IPS-NIHi7 (cell line): ENCODE results near the gene NECAB2.

Experiments used
- DNase-seq: peaks from one replicate; pipeline ENCODE4 v3.0.0; 2012; ENCODE audit warnings: mixed read lengths; ENCODE audit errors: extremely low spot score

NECAB2 gene

DNA sequence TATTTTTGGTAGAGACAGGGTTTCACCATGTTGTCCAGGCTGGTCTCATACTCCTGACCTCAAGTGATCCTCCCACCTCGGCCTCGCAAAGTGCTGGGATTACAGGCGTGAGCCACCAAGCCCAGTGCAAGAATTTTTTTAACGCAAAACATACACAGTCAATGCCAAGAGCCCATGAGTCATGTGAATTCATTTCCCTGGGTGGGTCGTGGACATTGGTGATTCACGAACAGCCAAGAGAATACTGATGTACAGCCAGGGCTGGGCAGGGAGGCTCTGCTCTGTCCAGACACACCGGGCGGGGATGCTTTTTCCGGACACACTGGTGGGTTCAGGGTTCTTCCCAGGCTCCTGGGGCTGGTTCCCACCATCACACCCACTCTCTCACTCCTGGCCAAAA, 56.8 kb downstream of the NECAB2 start:
- DNase-seq: no peak

DNA sequence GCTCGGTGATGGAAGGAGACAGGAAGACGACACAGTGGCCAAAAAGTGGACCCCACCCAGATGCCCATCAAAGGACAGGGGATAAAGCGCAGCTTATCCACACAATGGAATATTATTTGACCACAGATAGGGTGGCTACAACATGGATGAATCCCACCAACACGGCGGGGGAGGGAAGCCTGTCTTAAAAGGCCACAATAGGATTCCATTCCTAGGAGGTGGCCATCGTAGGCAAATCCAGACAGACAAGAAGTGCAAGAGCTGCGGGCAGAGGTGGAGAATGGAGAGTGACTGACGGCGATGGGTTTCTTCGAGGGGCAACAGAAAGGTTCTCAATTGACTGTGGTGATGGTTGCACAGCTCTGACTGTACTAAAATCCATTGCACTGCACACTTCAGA, 58.6 kb downstream of the NECAB2 start:
- no peak for DNase-seq

- no peak for DNase-seq
These were observed 59.6 kb downstream of the NECAB2 start for GRCh38 chr16:84027625-84028024.

GRCh38 chr16:84029297-84030047, 61.4 kb downstream of the NECAB2 start:
- DNase-seq: no peak

DNA sequence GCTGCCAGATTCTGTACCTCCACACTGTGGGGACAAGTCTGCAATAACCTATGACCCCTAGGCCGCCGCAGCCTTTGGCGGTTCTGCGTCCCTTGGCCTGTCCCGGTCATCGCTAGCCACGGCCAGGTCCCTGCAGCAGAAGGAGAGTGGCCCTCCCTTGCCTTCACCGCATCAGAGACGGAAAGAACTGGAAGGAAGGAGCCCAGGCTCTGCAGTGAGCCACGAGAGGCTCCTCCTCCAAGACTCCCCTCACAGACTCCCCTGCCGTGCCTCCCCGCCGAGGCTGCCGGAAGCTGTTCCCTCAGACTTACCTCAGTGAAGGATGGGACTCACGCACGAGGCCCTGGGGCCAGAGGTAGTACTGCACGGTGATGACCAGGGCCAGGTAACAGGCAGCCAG, 63.5 kb downstream of the NECAB2 start:
- no peak for DNase-seq

GRCh38 chr16:84032458-84033178, 64.6 kb downstream of the NECAB2 start:
- no peak for DNase-seq

DNA sequence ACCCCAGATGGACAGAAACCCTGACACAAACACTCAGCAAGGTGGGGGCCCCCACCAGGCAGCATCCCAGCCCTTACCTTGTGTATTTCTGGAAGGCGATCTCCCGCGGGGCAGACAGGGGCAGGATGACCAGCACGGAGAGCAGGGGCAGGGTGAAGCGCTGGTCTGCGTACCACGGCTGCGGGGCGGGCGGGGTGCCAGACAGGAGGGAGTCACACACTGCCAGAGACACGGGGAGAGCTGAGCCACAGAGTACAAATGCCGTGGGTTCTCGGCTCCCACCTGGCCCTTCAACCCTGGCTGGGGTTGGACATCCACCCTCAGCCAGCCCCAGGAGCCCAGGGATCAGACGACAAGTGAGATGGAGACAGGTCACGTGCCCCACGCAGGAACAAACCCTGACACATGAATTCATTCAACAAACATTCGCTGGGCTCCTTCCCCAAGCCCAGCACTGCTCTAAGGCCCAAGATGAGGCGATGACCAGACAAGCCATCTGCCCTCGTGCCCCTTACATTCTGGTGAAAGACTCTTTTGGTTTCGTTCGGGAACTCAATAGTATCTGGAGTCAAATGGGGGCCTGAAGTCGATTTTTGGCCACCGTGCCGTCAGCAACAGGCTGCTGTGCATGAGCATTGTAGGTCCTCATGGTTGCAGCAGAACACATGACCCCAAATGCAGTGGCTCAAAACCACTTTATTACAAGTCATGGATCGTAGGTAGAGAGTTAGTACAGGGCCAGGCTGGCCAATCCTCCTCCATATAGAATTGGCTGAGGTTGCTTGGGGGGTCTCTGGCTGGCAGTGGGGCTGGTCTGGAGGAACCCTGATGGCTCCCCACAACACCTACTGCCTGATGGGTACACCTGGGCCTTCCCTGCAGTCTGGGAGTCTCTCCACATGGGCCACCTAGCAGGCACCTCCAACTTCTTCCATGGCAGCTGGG, 65.5 kb downstream of the NECAB2 start:
- no peak for DNase-seq

GRCh38 chr16:84034516-84034915, 66.5 kb downstream of the NECAB2 start:
- no peak for DNase-seq

GRCh38 chr16:84036131-84036530, 68.1 kb downstream of the NECAB2 start:
- no peak for DNase-seq

GRCh38 chr16:84036982-84037425, 69.0 kb downstream of the NECAB2 start:
- DNase-seq: no peak

DNA sequence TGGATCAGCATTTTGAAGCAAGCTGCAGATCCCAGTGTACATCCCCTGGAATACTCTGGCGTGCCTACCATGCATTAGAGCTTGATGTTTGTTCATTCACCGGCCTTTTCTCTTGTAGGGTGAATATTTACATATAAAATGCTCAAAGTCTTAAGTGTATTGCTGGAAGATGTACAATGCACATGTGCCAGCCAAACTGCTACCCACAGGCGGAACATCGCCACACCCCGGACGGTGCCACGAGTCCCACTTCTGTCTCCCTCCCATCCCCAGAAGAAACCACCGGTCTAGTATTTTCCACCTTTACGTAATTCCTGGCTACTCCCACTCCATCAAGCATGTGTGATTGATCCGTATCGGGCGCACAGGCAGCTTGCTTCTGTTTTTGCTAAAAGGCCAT, 70.4 kb downstream of the NECAB2 start:
- DNase-seq: no peak

GRCh38 chr16:84039696-84040095, 71.7 kb downstream of the NECAB2 start:
- no peak for DNase-seq

DNA sequence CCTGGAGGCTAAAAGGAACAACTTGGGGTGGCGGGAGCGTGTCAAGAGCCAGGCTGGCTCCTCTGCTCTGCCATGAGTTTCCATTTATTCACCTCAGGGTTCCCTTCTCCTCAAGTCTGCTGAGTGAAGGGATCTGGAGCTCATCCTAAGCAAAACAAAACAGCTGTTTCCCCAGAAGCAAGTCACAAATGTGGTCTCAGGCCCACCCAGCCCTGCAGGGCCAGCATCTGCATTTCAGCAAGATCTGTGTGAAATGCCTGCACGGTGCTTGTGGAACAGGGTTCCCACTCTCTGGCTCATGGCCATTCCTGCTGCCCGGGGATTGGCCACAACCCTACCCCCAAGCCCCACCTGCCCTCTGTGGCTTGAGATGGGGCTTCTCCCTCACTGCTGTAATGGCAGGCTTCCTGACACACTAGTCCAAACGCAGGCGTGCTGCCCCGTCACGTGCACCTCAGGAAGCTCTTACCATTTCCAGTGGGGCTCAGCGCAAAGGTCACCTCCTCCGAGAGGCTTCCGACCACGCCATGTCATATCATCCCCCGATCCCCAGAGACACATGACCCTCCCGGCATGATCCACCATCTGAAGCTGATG, 72.3 kb downstream of the NECAB2 start:
- DNase-seq: no peak

DNA sequence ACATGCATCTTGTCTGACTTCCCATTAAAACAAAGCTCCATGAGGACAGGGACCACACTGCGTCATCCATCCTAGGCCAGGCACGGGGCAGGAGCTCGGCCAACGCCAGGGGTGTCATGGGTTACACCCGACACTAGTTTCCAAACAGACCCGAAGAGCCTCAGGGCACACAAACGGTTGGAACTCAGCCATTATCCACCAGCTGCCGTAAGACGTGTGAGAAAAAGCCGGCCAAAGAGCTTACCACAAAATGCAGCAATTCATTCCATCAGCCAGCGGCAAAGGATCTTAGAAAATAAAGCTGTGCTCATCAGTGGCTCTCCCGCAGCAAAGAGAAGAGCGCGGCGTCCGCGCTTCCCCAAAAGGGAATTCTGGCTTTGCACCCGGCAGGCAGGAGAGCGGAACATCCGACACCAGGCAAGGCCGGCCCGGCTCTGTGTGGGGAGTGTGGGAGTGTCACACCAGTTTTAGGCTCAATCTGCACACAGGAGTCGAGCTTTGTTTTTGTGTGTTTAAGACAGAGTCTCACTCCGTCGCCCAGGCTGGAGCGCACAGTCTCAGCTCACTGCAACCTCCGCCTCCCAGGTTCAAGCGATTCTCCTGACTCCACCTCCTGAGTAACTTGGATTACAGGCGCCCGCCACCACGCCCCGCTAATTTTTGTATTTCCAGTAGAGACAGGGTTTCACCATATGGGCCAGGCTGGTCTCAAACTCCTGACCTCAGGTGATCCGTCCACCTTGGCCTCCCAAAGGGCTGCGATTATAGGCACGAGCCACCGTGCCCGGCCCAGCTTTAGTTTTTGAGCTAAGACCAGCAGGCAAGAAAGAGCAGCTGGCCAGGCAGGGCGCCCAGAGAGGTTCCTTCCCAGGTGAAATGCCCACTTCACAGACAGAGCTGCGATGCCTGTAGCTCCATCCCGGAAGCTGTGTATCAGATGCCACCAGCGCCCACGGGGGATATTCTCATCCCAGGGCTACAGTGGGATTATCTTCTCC, 73.1 kb downstream of the NECAB2 start:
- DNase-seq: no peak

DNA sequence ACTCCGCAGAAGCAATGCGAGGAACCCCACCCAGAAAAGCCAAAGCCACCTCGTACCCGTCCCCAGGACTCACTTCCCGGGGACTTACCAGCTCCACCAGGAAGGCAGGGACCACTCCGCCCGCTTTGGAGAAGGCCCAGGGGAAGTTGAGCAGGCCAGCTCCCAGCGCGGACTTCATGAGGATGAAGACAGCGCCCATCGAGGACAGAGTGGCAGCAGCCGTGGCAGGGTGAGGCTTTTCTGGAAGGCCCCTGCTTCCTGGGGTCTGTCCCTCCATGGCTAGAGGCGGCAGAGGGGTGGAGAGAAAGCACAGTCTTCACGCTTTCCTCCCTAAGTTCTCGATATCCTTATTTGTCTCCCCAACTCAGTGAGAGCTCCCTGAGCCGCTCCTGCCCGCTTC, 73.8 kb downstream of the NECAB2 start:
- DNase-seq: no peak

DNA sequence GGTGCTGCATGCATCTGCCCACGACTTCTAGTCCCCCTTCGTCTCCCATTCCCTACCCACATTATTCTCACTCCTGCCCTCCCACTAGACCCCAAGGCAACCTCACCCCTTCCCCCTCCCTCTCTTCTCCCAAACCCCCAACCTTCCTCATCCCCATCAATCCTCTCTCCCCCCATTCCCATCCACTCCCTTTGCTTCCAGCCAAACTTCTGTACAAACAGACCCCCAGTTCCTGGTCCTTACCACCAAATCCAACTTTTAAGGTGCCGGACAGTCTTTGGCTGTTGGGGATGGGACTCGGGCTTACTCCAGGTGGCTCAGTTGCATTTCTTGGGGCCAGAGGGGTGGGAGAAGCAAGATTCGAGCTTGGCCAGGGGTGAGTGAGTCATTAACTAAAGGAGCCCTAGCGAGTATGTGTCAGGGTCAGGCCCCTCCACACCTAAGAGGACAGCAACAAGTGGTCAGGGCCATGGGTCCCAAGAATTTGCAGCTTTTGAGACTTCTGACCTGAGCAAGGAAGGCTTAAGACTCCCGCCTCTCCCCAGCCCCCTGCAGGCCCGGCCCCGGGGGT, 74.3 kb downstream of the NECAB2 start, which contains the start of gene SLC38A8:
Gene SLC38A8, minus strand, starts transcription at position 488 of the 571 bp plus-strand sequence. CDS start 638 bp downstream, outside the sequence.
- no peak for DNase-seq

DNA sequence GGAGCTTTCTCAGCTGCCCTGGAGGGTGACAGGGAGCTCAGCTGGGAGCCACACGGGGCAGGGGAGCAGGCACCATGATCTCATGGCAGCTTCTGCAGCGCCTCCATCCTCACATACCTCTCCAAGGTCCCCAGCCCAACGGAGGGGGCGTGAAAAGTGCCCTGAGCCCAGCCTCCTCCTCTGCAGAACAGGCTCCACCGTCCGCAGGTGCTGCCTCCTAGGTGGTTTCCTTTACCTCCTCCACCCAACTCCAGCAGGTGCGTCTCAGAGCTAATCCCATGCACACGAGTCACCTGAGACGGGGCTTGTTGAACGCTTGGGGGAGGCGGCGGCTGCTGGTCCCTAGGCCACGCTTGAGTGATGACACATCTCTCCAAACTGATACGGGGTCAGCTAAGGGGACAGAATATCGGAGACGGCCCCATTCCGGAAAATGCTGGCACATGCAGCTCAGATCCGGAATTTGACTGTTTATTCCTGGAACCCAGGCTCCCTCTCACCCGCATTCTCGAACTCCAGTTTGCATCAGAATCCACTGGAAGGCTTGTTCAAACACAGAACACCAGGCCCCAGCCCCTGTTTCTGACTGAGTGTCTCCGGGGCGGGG, 74.9 kb downstream of the NECAB2 start:
- peak; percentile 70 for DNase-seq

GRCh38 chr16:84043486-84044117, 75.6 kb downstream of the NECAB2 start:
- peak; percentile 46 for DNase-seq

DNA sequence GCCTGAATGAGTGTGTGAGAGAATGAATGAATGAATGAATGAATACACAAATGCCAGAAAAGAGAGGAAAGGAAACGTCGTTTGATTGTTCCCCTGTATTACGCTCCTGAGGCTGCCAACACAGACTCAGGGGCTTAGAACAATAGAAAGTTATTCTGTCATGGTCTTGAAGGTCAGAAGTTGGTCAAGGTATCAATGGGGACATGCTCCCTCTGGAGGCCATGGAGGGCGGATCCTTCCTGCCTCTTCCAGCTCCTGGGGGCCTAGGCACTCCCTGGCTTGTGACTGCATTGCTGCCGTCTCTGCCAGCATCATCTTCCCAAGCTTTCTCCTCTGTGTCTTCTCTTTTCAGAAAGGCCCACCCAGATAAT, 76.1 kb downstream of the NECAB2 start:
- peak; percentile 63 for DNase-seq
